ENCODE measurements around the gene NELL2. TPM values are rescaled to one million over a fixed set of nuclear protein-coding genes. Genes with fewer than 3 reads are reported as not detected.

The NELL2 gene
- total RNA-seq, 1 experiment from 2014 or later = 32.7 TPM

DNA sequence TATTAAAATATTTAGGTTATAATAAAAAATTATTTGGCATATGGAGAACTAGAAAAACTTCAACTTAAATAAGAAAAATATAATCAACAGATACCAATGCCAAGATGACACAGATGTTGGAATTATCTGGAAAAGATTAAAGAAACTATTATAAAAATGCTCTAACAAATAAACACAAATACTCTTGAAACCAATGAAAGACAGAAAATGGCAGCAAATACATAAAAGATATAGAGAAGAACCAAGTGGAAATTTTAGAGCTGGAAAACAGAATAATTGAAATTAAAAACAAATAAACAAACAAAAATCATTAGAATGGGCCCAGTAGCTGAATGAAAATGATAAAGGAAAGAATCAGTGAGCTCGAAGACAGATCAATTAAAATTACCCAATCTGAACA, 5.1 kb upstream of the NELL2 start:
- Mint-ChIP-seq H3K27me3 (ENCODE audit: low read depth) (peaks cover 21% of the 10 kb centered on the region), H3K36me3 (ENCODE audit: insufficient read depth in 1 of 3, low read depth in 3 of 3) (peaks cover 3 to 19% (median 4%) of the 10 kb centered on the region in 3 experiments; a peak in 6 of 7 replicates), H3K9me3 (peaks cover 16 to 17% of the 10 kb centered on the region in 2 experiments), H3K4me3 (no peak overlapping the region), H3K4me1 (peaks cover 4% of the 10 kb centered on the region in 2 experiments; a peak in 3 of 4 replicates), H3K27ac (no peak overlapping the region)
- Histone ChIP-seq H3K9me3 (ENCODE audit: control insufficient read depth, low read depth, low read length) (no peaks in the 10 kb centered on the region), H4K91ac (ENCODE audit: insufficient read length, low read depth, low read length) (no peak overlapping the region), H3K79me2 (ENCODE audit: insufficient read depth, low read length) (no peaks in the 10 kb centered on the region), H3K56ac (ENCODE audit: insufficient read length, low read depth, low read length) (no peak overlapping the region), H3K23me2 (ENCODE audit: insufficient read length, low read depth, low read length, poor library complexity, severe bottlenecking) (peaks cover 3% of the 10 kb centered on the region), H2AK5ac (ENCODE audit: insufficient read length, low read length) (no peak overlapping the region), H2AFZ (ENCODE audit: low read length) (no peak overlapping the region), H3K4me2 (ENCODE audit: insufficient read depth, insufficient read length, low read length) (no peak overlapping the region), H4K8ac (replicated peaks; ENCODE audit: insufficient read length, low read depth, low read length) (no peak overlapping the region), H2BK12ac (ENCODE audit: insufficient read length, low read depth, low read length) (no peak overlapping the region), H3K4ac (ENCODE audit: low read depth, low read length) (no peak overlapping the region), H2BK5ac (ENCODE audit: insufficient read length, low read length) (no peak overlapping the region), H2BK120ac (ENCODE audit: low read depth, low read length, poor library complexity, severe bottlenecking) (no peak overlapping the region), H3K4me1 (ENCODE audit: insufficient read depth, low read length) (no peaks in the 10 kb centered on the region), H3T11ph (ENCODE audit: low read length) (no peak overlapping the region), H3K9ac (ENCODE audit: extremely low read depth, insufficient read length, low read length) (no peak overlapping the region), H3K14ac (ENCODE audit: insufficient read depth, low read length) (no peak overlapping the region), H4K20me1 (ENCODE audit: control insufficient read depth, insufficient read depth, insufficient read length) (no peaks in the 10 kb centered on the region), H4K5ac (ENCODE audit: insufficient read length, low read depth, low read length) (no peak overlapping the region), H3K23ac (ENCODE audit: insufficient read length, low read depth, low read length) (no peak overlapping the region), H3K27ac (ENCODE audit: insufficient read length, low read depth, low read length) (no peak overlapping the region), H3K79me1 (ENCODE audit: insufficient read depth, low read depth, low read length, poor library complexity, severe bottlenecking) (no peaks in the 10 kb centered on the region), H3K18ac (ENCODE audit: insufficient read length, low read depth, low read length) (no peak overlapping the region), H2BK20ac (ENCODE audit: low read depth, low read length, poor library complexity, severe bottlenecking) (no peak overlapping the region), H2BK15ac (ENCODE audit: low read depth, low read length) (no peak overlapping the region), H3K27me3 (ENCODE audit: insufficient read depth, low read length) (no peaks in the 10 kb centered on the region)
- TF ChIP-seq, protein P1, sequence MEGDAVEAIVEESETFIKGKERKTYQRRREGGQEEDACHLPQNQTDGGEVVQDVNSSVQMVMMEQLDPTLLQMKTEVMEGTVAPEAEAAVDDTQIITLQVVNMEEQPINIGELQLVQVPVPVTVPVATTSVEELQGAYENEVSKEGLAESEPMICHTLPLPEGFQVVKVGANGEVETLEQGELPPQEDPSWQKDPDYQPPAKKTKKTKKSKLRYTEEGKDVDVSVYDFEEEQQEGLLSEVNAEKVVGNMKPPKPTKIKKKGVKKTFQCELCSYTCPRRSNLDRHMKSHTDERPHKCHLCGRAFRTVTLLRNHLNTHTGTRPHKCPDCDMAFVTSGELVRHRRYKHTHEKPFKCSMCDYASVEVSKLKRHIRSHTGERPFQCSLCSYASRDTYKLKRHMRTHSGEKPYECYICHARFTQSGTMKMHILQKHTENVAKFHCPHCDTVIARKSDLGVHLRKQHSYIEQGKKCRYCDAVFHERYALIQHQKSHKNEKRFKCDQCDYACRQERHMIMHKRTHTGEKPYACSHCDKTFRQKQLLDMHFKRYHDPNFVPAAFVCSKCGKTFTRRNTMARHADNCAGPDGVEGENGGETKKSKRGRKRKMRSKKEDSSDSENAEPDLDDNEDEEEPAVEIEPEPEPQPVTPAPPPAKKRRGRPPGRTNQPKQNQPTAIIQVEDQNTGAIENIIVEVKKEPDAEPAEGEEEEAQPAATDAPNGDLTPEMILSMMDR (conservative IDR thresholded peaks at IDR 0.05) = no peak
- no CpG with 5 or more reads among the region's 1 CpG for WGBS (ENCODE audit: extremely low coverage, insufficient read length, low lambda C conversion rate)
- no peak for DNase-seq

Measured in H9 (cell line).